RWPE1 (cell line): Measurements from ENCODE around the gene SCAMP5.

Experiments used
- CTCF ChIA-PET: fragments of 350-600 bp; sonication (Branson Sonifier 250); formaldehyde crosslinking; extraction: SDS; loops from one replicate; lab custom pipeline; 2021; lab: Yijun Ruan, JAX
- POLR2A ChIA-PET: fragments of 400-600 bp; formaldehyde crosslinking; extraction: SDS; loops from one replicate; lab custom pipeline; 2020; ENCODE audit warnings: antibody characterized with exemption; ENCODE audit not compliant: low non-redundant PET; lab: Yijun Ruan, JAX
- DNase-seq: peaks from one replicate; pipeline ENCODE4 v3.0.0; 2012; ENCODE audit warnings: low spot score
- H3K27ac ChIP-seq: fragments of 450-650 bp; 2 replicates; pipeline ENCODE4 v1.5.1; 2017
- TF ChIP-seq, protein P1 (sequence below): fragments of 450-650 bp; conservative IDR thresholded peaks from 2 replicates; pipeline ENCODE4 v1.5.1; 2017; ENCODE audit warnings: low read depth, mild to moderate bottlenecking

Gene SCAMP5

DNA sequence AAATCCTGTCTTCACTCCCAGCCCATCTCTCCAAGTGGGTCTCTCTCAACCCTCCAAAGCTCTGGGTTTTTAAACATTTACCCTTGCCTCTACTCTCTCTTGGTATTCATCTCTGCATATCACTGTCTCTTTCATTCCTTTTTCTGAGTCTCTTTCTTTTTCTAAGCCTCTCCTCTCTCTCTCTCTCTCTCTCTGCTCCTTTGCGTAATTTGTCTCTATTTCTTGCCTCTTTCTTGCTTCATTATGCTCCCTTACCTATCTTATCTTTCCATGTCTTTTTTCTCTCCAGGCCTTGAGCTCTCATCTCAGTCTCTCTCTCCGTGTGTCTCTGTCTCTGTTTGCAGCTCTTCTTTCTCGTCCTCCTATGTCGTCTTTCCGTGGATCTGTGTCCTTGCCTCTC is 678 bp upstream of the SCAMP5 start:
- POLR2A ChIA-PET = no interaction called here
- TF ChIP-seq, protein P1, sequence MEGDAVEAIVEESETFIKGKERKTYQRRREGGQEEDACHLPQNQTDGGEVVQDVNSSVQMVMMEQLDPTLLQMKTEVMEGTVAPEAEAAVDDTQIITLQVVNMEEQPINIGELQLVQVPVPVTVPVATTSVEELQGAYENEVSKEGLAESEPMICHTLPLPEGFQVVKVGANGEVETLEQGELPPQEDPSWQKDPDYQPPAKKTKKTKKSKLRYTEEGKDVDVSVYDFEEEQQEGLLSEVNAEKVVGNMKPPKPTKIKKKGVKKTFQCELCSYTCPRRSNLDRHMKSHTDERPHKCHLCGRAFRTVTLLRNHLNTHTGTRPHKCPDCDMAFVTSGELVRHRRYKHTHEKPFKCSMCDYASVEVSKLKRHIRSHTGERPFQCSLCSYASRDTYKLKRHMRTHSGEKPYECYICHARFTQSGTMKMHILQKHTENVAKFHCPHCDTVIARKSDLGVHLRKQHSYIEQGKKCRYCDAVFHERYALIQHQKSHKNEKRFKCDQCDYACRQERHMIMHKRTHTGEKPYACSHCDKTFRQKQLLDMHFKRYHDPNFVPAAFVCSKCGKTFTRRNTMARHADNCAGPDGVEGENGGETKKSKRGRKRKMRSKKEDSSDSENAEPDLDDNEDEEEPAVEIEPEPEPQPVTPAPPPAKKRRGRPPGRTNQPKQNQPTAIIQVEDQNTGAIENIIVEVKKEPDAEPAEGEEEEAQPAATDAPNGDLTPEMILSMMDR = no peak
- CTCF ChIA-PET = interaction anchor here (0.6 to 1.1 kb wide), 2 partner anchors 14 to 44 kb away, joined by 3 read pairs; no protein-coding TSS in a partner anchor
- H3K27ac ChIP-seq = no peak overlapping the region
- no peak for DNase-seq

DNA sequence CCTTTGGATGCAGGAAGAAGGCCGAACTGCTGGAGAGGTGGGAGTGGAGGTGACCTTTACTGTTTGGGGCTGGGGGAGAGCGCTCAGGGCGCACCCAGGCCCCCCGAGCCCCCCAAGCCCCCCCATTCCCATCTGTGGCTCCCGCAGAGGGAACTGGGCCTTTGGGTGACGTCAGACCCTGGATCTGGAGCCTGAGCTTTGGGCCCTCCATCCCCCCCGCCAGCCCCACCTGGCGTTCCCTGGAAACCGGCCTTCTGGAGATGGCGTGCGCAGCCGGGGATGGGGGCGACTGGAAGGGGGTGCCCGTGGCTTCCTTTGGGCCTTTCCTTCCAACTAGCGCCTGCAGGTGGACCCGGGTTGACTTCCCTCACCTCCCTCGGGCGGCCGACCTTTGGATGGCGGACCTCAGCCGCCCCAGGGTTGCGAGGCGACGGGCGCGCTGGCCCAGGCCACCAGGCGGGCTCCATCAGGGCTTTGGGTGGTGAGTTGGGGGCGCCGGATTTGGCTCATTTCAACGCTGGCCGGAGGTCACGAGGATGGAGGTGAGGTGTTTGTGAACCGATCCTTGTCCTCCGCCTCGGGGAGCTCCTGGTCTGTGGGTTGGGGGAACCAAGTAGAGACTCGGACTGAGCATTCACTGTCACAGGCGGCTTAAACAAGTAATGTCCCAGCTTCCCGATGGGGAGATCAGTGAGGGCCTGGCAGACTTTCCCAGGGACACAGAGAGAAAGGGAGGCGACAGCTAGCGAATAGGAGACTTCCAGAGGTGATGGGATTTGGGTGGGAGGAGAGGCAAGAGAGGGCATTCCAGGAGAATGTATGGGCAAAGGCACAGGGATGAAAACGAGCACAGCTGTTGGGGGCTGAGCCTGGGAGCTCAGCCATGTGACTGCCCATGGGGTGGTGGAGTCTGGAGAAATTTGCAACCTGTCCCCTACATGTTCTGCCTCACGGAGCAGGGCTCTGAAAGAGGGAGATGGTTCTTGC is 709 bp downstream of the SCAMP5 start:
- CTCF ChIA-PET = interaction anchor here (0.7 to 1.5 kb wide), 4 partner anchors 19 to 208 kb away, joined by 3 to 5 read pairs (median 3); no protein-coding TSS in a partner anchor

GRCh38 chr15:74997141-74997540 is 1.8 kb downstream of the SCAMP5 start:
- no peak overlapping the region for H3K27ac ChIP-seq
- ChIA-PET CTCF (interaction anchor here (0.8 kb wide), 1 partner anchor 9 kb away, joined by 4 read pairs; no protein-coding TSS in a partner anchor), POLR2A (no interaction called here)
- TF ChIP-seq, protein P1 = no peak
- DNase-seq = no peak

More for the DNA sequence above, 709 bp downstream of the SCAMP5 start:
- TF ChIP-seq, protein P1 = no peak
- POLR2A ChIA-PET = interaction anchor here (0.6 kb wide), 1 partner anchor 35 kb away, joined by 3 read pairs; no protein-coding TSS in a partner anchor
- DNase-seq = no peak
- no peak overlapping the region for H3K27ac ChIP-seq

DNA sequence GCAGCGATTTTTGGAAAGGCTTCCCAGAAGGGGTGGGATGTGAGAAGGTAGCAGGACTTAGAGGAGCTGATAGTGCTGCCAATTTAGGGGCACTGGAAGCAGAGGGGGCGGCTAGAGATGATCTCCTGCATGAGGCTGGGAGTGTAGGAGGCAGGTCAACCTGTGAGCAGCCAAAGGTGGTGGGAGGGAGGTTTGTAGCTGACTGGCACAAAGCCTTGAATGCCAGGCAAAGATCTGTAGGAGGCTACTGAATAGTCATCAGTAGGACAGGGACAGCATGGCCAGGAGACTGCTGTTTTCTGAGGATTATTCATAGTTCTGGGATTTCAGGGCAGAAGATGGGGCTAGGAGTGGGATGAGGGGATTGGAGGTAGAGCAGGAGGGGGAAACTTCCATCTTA is 2.2 kb downstream of the SCAMP5 start:
- no peak for DNase-seq
- ChIA-PET POLR2A (no interaction called here), CTCF (interaction anchor here (0.8 kb wide), 1 partner anchor 10 kb away, joined by 4 read pairs; no protein-coding TSS in a partner anchor)
- TF ChIP-seq, protein P1 = no peak
- no peak overlapping the region for H3K27ac ChIP-seq

- ChIA-PET POLR2A (no interaction called here), CTCF (no interaction called here)
- no peak overlapping the region for H3K27ac ChIP-seq
- DNase-seq = no peak
- TF ChIP-seq, protein P1 = no peak
These were observed 5.9 kb downstream of the SCAMP5 start for GRCh38 chr15:75001310-75001709.

DNA sequence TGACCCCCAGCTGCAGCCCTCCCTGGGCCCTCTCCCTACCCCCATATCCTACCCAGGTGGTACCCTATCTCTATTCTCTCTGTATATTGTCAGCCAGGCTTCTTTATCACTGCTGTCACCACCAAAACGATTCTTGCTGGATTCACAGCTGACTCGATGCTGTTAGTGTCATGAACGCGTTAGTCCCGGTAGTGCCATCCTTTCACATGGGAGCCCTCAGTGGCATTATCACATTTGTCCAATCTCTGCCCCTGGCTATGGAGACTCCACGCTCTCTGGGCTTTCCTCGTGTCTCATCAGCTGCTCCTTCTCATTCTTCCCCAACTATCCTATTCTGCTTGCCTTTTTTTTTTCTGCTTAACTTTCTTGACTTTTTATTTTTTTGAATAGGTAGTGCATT is 7.0 kb downstream of the SCAMP5 start:
- H3K27ac ChIP-seq = no peak overlapping the region
- TF ChIP-seq, protein P1 = no peak
- POLR2A ChIA-PET = no interaction called here
- CTCF ChIA-PET = no interaction called here
- DNase-seq = no peak
